ENCODE results near the gene TUFM. TPM values are rescaled to one million over a fixed set of nuclear protein-coding genes. Genes with fewer than 3 reads are reported as not detected.
A peak's percentile ranks its signal among the peaks of the same experiment; 100 is the strongest.

The TUFM gene
- polyA plus RNA-seq, 1 donor from 2014 or later: 144 TPM

GRCh38 chr16:28823873-28824716 is 22.1 kb downstream of the TUFM start:
- Histone ChIP-seq H3K4me3 (ENCODE audit: low read length) (peak overlapping the region; percentile 70), H3K79me2 (replicated peaks; ENCODE audit: insufficient read depth, low read length) (peaks cover 43% of the 10 kb centered on the region), H3K9me2 (ENCODE audit: insufficient read depth, low read length) (no peaks in the 10 kb centered on the region), H3K4me2 (ENCODE audit: low read length) (peak overlapping the region; percentile 83), H3K9ac (ENCODE audit: low read length) (peak overlapping the region; percentile 97), H3K27me3 (ENCODE audit: insufficient read depth, low read depth, low read length) (no peaks in the 10 kb centered on the region), H4K20me1 (ENCODE audit: insufficient read depth) (peaks cover 4% of the 10 kb centered on the region), H3F3A (ENCODE audit: insufficient read depth, low read length, poor library complexity, severe bottlenecking) (peaks cover 5% of the 10 kb centered on the region), H3K9me3 (ENCODE audit: low read length) (no peaks in the 10 kb centered on the region), H3K36me3 (ENCODE audit: insufficient read depth, low read length) (no peaks in the 10 kb centered on the region), H3K27ac (ENCODE audit: low read length) (peak overlapping the region; percentile 97), H2AFZ (ENCODE audit: low read depth, low read length) (peak overlapping the region; percentile 11)
- TF ChIP-seq POLR2AphosphoS5 (IDR thresholded peaks at IDR 0.05) (peak; percentile 85), EP300 (conservative IDR thresholded peaks at IDR 0.05; ENCODE audit: poor library complexity, severe bottlenecking) (peak; percentile 64), SMC3 (conservative IDR thresholded peaks at IDR 0.05; ENCODE audit: poor library complexity) (peak; percentile 12), CTCF (IDR thresholded peaks at IDR 0.05; ENCODE audit: poor library complexity, severe bottlenecking) (peak; percentile 34), EZH2 (IDR thresholded peaks at IDR 0.05; ENCODE audit: borderline replicate concordance, insufficient read depth, low read length, poor library complexity, severe bottlenecking) (no peak), TAF1 (IDR thresholded peaks at IDR 0.05; ENCODE audit: low read depth) (peak; percentile 22), REST (IDR thresholded peaks at IDR 0.05; ENCODE audit: borderline replicate concordance) (peak; percentile 82), RAD21 (conservative IDR thresholded peaks at IDR 0.05) (no peak), MXI1 (conservative IDR thresholded peaks at IDR 0.05; ENCODE audit: poor library complexity, severe bottlenecking) (peak; percentile 79)

GRCh38 chr16:28823291-28823872 is 22.8 kb downstream of the TUFM start:
- peaks cover 5% of the 10 kb centered on the region for H3F3A ChIP-seq (ENCODE audit: insufficient read depth, low read length, poor library complexity, severe bottlenecking)
- no peak overlapping the region for H3K4me2 ChIP-seq (ENCODE audit: low read length)
- peaks cover 41% of the 10 kb centered on the region for H3K79me2 ChIP-seq (replicated peaks; ENCODE audit: insufficient read depth, low read length)
- peak overlapping the region; percentile 97 for H3K27ac ChIP-seq (ENCODE audit: low read length)
- peak overlapping the region; percentile 60 for H2AFZ ChIP-seq (ENCODE audit: low read depth, low read length)
- H3K9me3 ChIP-seq (ENCODE audit: low read length): no peaks in the 10 kb centered on the region
- peak overlapping the region; percentile 70 for H3K4me3 ChIP-seq (ENCODE audit: low read length)
- no peak for TF ChIP-seq MXI1 (conservative IDR thresholded peaks at IDR 0.05; ENCODE audit: poor library complexity, severe bottlenecking)
- no peak for TF ChIP-seq POLR2AphosphoS5 (IDR thresholded peaks at IDR 0.05)
- TF ChIP-seq EP300 (conservative IDR thresholded peaks at IDR 0.05; ENCODE audit: poor library complexity, severe bottlenecking): no peak
- no peak for TF ChIP-seq TAF1 (IDR thresholded peaks at IDR 0.05; ENCODE audit: low read depth)
- no peak for TF ChIP-seq EZH2 (IDR thresholded peaks at IDR 0.05; ENCODE audit: borderline replicate concordance, insufficient read depth, low read length, poor library complexity, severe bottlenecking)
- no peak for TF ChIP-seq CTCF (IDR thresholded peaks at IDR 0.05; ENCODE audit: poor library complexity, severe bottlenecking)
- no peak for TF ChIP-seq REST (IDR thresholded peaks at IDR 0.05; ENCODE audit: borderline replicate concordance)
- TF ChIP-seq RAD21 (conservative IDR thresholded peaks at IDR 0.05): no peak
- TF ChIP-seq SMC3 (conservative IDR thresholded peaks at IDR 0.05; ENCODE audit: poor library complexity): no peak
- peak overlapping the region; percentile 97 for H3K9ac ChIP-seq (ENCODE audit: low read length)
- H3K9me2 ChIP-seq (ENCODE audit: insufficient read depth, low read length): no peaks in the 10 kb centered on the region
- H3K27me3 ChIP-seq (ENCODE audit: insufficient read depth, low read depth, low read length): no peaks in the 10 kb centered on the region
- H3K36me3 ChIP-seq (ENCODE audit: insufficient read depth, low read length): no peaks in the 10 kb centered on the region
- H4K20me1 ChIP-seq (ENCODE audit: insufficient read depth): peaks cover 4% of the 10 kb centered on the region
